ENCODE measurements around the gene MCU. TPM values are rescaled to one million over a fixed set of nuclear protein-coding genes. Genes with fewer than 3 reads are reported as not detected.
"Not testable (repeated sequence)": the region's sequence is repeated elsewhere in the genome, so short reads cannot be mapped to it uniquely, and the experiment has no call there.

MCU gene
- total and polyA plus RNA-seq, 2 donors = 14.7 TPM

- WGBS = 99% methylated on average over 1 of the region's 1 CpG
- Histone ChIP-seq H3K4me1 (ENCODE audit: control insufficient read depth in 2 of 2, insufficient read depth in 2 of 2, low read length in 2 of 2) (no peaks in the 10 kb centered on the region), H3K27ac (ENCODE audit: low read depth in 1 of 2, low read length in 1 of 2) (no peak overlapping the region), H3K4me3 (ENCODE audit: low read length in 2 of 2) (no peak overlapping the region), H3K9me3 (ENCODE audit: control insufficient read depth in 2 of 2, insufficient read depth in 1 of 2, low read length in 1 of 2) (no peaks in the 10 kb centered on the region), H3K27me3 (ENCODE audit: control insufficient read depth in 2 of 2, insufficient read depth in 1 of 2, low read length in 1 of 2) (no peaks in the 10 kb centered on the region), H3K36me3 (ENCODE audit: control insufficient read depth in 2 of 2, insufficient read depth in 2 of 2, low read length in 1 of 2) (no peaks in the 10 kb centered on the region)
- no peak for DNase-seq (ENCODE audit: low read depth in 6 of 9, low spot score in 9 of 9)
Observed at GRCh38 chr10:72761498-72761897, 69.6 kb downstream of the MCU start.

GRCh38 chr10:72762042-72762441 is 70.1 kb downstream of the MCU start:
- Histone ChIP-seq H3K4me1 (ENCODE audit: control insufficient read depth in 2 of 2, insufficient read depth in 2 of 2, low read length in 2 of 2) (no peaks in the 10 kb centered on the region), H3K36me3 (ENCODE audit: control insufficient read depth in 2 of 2, insufficient read depth in 2 of 2, low read length in 1 of 2) (no peaks in the 10 kb centered on the region), H3K9me3 (ENCODE audit: control insufficient read depth in 2 of 2, insufficient read depth in 1 of 2, low read length in 1 of 2) (no peaks in the 10 kb centered on the region)

GRCh38 chr10:72763201-72763600 is 71.3 kb downstream of the MCU start:
- Histone ChIP-seq H3K36me3 (ENCODE audit: control insufficient read depth in 2 of 2, insufficient read depth in 2 of 2, low read length in 1 of 2) (no peaks in the 10 kb centered on the region), H3K9me3 (ENCODE audit: control insufficient read depth in 2 of 2, insufficient read depth in 1 of 2, low read length in 1 of 2) (no peaks in the 10 kb centered on the region), H3K4me3 (ENCODE audit: low read length in 2 of 2) (no peak overlapping the region), H3K27me3 (ENCODE audit: control insufficient read depth in 2 of 2, insufficient read depth in 1 of 2, low read length in 1 of 2) (no peaks in the 10 kb centered on the region), H3K27ac (ENCODE audit: low read depth in 1 of 2, low read length in 1 of 2) (no peak overlapping the region), H3K4me1 (ENCODE audit: control insufficient read depth in 2 of 2, insufficient read depth in 2 of 2, low read length in 2 of 2) (no peaks in the 10 kb centered on the region)
- WGBS = 96% methylated on average over 3 of the region's 3 CpGs
- DNase-seq (ENCODE audit: low read depth in 6 of 9, low spot score in 9 of 9) = no peak

More at GRCh38 chr10:72762042-72762441, 70.1 kb downstream of the MCU start:
- no peak overlapping the region for H3K4me3 ChIP-seq (ENCODE audit: low read length in 2 of 2)
- no peak overlapping the region for H3K27ac ChIP-seq (ENCODE audit: low read depth in 1 of 2, low read length in 1 of 2)
- no peaks in the 10 kb centered on the region for H3K27me3 ChIP-seq (ENCODE audit: control insufficient read depth in 2 of 2, insufficient read depth in 1 of 2, low read length in 1 of 2)
- DNase-seq (ENCODE audit: low read depth in 6 of 9, low spot score in 9 of 9) = no peak

- no peak overlapping the region for H3K4me3 ChIP-seq (ENCODE audit: low read length in 2 of 2)
- H3K27me3 ChIP-seq (ENCODE audit: control insufficient read depth in 2 of 2, insufficient read depth in 1 of 2, low read length in 1 of 2) = no peaks in the 10 kb centered on the region
- H3K4me1 ChIP-seq (ENCODE audit: control insufficient read depth in 2 of 2, insufficient read depth in 2 of 2, low read length in 2 of 2) = no peaks in the 10 kb centered on the region
- no peak overlapping the region for H3K27ac ChIP-seq (ENCODE audit: low read depth in 1 of 2, low read length in 1 of 2)
- no peaks in the 10 kb centered on the region for H3K36me3 ChIP-seq (ENCODE audit: control insufficient read depth in 2 of 2, insufficient read depth in 2 of 2, low read length in 1 of 2)
- no peak for DNase-seq (ENCODE audit: low read depth in 6 of 9, low spot score in 9 of 9)
- no peaks in the 10 kb centered on the region for H3K9me3 ChIP-seq (ENCODE audit: control insufficient read depth in 2 of 2, insufficient read depth in 1 of 2, low read length in 1 of 2)
Observed at GRCh38 chr10:72764151-72764550, 72.2 kb downstream of the MCU start.

GRCh38 chr10:72765051-72765745 is 73.3 kb downstream of the MCU start:
- Histone ChIP-seq H3K36me3 (ENCODE audit: control insufficient read depth in 2 of 2, insufficient read depth in 2 of 2, low read length in 1 of 2) (no peaks in the 10 kb centered on the region), H3K4me1 (ENCODE audit: control insufficient read depth in 2 of 2, insufficient read depth in 2 of 2, low read length in 2 of 2) (no peaks in the 10 kb centered on the region), H3K27me3 (ENCODE audit: control insufficient read depth in 2 of 2, insufficient read depth in 1 of 2, low read length in 1 of 2) (no peaks in the 10 kb centered on the region), H3K27ac (ENCODE audit: low read depth in 1 of 2, low read length in 1 of 2) (no peak overlapping the region), H3K9me3 (ENCODE audit: control insufficient read depth in 2 of 2, insufficient read depth in 1 of 2, low read length in 1 of 2) (no peaks in the 10 kb centered on the region), H3K4me3 (ENCODE audit: low read length in 2 of 2) (no peak overlapping the region)
- WGBS = 99% methylated on average over 3 of the region's 3 CpGs
- no peak for DNase-seq (ENCODE audit: low read depth in 6 of 9, low spot score in 9 of 9)

GRCh38 chr10:72771195-72771594 is 79.3 kb downstream of the MCU start:
- not testable (repeated sequence) for H3K27ac ChIP-seq (ENCODE audit: low read depth in 1 of 2, low read length in 1 of 2); H3K27me3 ChIP-seq (ENCODE audit: control insufficient read depth in 2 of 2, insufficient read depth in 1 of 2, low read length in 1 of 2); H3K9me3 ChIP-seq (ENCODE audit: control insufficient read depth in 2 of 2, insufficient read depth in 1 of 2, low read length in 1 of 2); DNase-seq (ENCODE audit: low read depth in 6 of 9, low spot score in 9 of 9); H3K4me3 ChIP-seq (ENCODE audit: low read length in 2 of 2); H3K36me3 ChIP-seq (ENCODE audit: control insufficient read depth in 2 of 2, insufficient read depth in 2 of 2, low read length in 1 of 2); H3K4me1 ChIP-seq (ENCODE audit: control insufficient read depth in 2 of 2, insufficient read depth in 2 of 2, low read length in 2 of 2)

- no peaks in the 10 kb centered on the region for H3K27me3 ChIP-seq (ENCODE audit: control insufficient read depth in 2 of 2, insufficient read depth in 1 of 2, low read length in 1 of 2)
- H3K4me1 ChIP-seq (ENCODE audit: control insufficient read depth in 2 of 2, insufficient read depth in 2 of 2, low read length in 2 of 2) = no peaks in the 10 kb centered on the region
- H3K27ac ChIP-seq (ENCODE audit: low read depth in 1 of 2, low read length in 1 of 2) = no peak overlapping the region
- no peaks in the 10 kb centered on the region for H3K36me3 ChIP-seq (ENCODE audit: control insufficient read depth in 2 of 2, insufficient read depth in 2 of 2, low read length in 1 of 2)
- peaks cover 0 to 4% of the 10 kb centered on the region in 2 donors for H3K9me3 ChIP-seq (ENCODE audit: control insufficient read depth in 2 of 2, insufficient read depth in 1 of 2, low read length in 1 of 2)
- WGBS = 98% methylated on average over 1 of the region's 1 CpG
- DNase-seq (ENCODE audit: low read depth in 6 of 9, low spot score in 9 of 9) = no peak
- no peak overlapping the region for H3K4me3 ChIP-seq (ENCODE audit: low read length in 2 of 2)
Observed at GRCh38 chr10:72772031-72772430, 80.1 kb downstream of the MCU start.

- no peaks in the 10 kb centered on the region for H3K4me1 ChIP-seq (ENCODE audit: control insufficient read depth in 2 of 2, insufficient read depth in 2 of 2, low read length in 2 of 2)
- no peaks in the 10 kb centered on the region for H3K9me3 ChIP-seq (ENCODE audit: control insufficient read depth in 2 of 2, insufficient read depth in 1 of 2, low read length in 1 of 2)
- H3K27me3 ChIP-seq (ENCODE audit: control insufficient read depth in 2 of 2, insufficient read depth in 1 of 2, low read length in 1 of 2) = no peaks in the 10 kb centered on the region
- H3K27ac ChIP-seq (ENCODE audit: low read depth in 1 of 2, low read length in 1 of 2) = no peak overlapping the region
- WGBS = 99% methylated on average over 2 of the region's 2 CpGs
- no peaks in the 10 kb centered on the region for H3K36me3 ChIP-seq (ENCODE audit: control insufficient read depth in 2 of 2, insufficient read depth in 2 of 2, low read length in 1 of 2)
- no peak for DNase-seq (ENCODE audit: low read depth in 6 of 9, low spot score in 9 of 9)
- no peak overlapping the region for H3K4me3 ChIP-seq (ENCODE audit: low read length in 2 of 2)
Observed at GRCh38 chr10:72779874-72780273, 87.9 kb downstream of the MCU start.

- Histone ChIP-seq H3K4me3 (ENCODE audit: low read length in 2 of 2) (no peak overlapping the region), H3K9me3 (ENCODE audit: control insufficient read depth in 2 of 2, insufficient read depth in 1 of 2, low read length in 1 of 2) (no peaks in the 10 kb centered on the region), H3K36me3 (ENCODE audit: control insufficient read depth in 2 of 2, insufficient read depth in 2 of 2, low read length in 1 of 2) (no peaks in the 10 kb centered on the region), H3K27me3 (ENCODE audit: control insufficient read depth in 2 of 2, insufficient read depth in 1 of 2, low read length in 1 of 2) (no peaks in the 10 kb centered on the region), H3K27ac (ENCODE audit: low read depth in 1 of 2, low read length in 1 of 2) (no peak overlapping the region), H3K4me1 (ENCODE audit: control insufficient read depth in 2 of 2, insufficient read depth in 2 of 2, low read length in 2 of 2) (no peaks in the 10 kb centered on the region)
- over 99% methylated on average over 5 of the region's 5 CpGs for WGBS
- no peak for DNase-seq (ENCODE audit: low read depth in 6 of 9, low spot score in 9 of 9)
Observed at GRCh38 chr10:72782649-72783330, 90.8 kb downstream of the MCU start.

All from thymus (tissue), 11 donors.